HAP-1 (cell line): ENCODE data around the gene TAOK2.

Source experiments
- DNase-seq, 2 experiments: peaks; one replicate each; pipeline ENCODE4 v3.0.0-alpha.2; 2016 to 2020; ENCODE audit warnings: low spot score in 2 of 2
- H3K27me3 ChIP-seq: fragments of 250-450 bp; sonication (Bioruptor Pico); 2 replicates; pipeline ENCODE4 v1.5.1; 2020; ENCODE audit warnings: low read depth, mild to moderate bottlenecking, moderate library complexity
- H3K36me3 ChIP-seq: fragments of 250-450 bp; sonication (Bioruptor Pico); replicated peaks from 2 replicates; pipeline ENCODE4 v1.5.1; 2020; ENCODE audit warnings: mild to moderate bottlenecking
- H3K4me1 ChIP-seq: fragments of 250-450 bp; sonication (Bioruptor Pico); 2 replicates; pipeline ENCODE4 v1.5.1; 2020; ENCODE audit warnings: mild to moderate bottlenecking
- H3K4me3 ChIP-seq: fragments of 250-450 bp; sonication (Bioruptor Pico); 2 replicates; pipeline ENCODE4 v1.5.1; 2020; ENCODE audit warnings: mild to moderate bottlenecking, moderate library complexity
- H3K9me3 ChIP-seq: fragments of 250-450 bp; sonication (Bioruptor Pico); 2 replicates; pipeline ENCODE4 v1.5.1; 2020; ENCODE audit warnings: mild to moderate bottlenecking, moderate library complexity
- in situ Hi-C: fragments of 300-500 bp; cut with MboI; formaldehyde crosslinking; loops from 3 replicates; pipeline ENCODE4 v1.14.3; 2020; ENCODE audit warnings: low sequenced_read_pairs, inconsistent platforms, mixed read lengths

TAOK2 gene

DNA sequence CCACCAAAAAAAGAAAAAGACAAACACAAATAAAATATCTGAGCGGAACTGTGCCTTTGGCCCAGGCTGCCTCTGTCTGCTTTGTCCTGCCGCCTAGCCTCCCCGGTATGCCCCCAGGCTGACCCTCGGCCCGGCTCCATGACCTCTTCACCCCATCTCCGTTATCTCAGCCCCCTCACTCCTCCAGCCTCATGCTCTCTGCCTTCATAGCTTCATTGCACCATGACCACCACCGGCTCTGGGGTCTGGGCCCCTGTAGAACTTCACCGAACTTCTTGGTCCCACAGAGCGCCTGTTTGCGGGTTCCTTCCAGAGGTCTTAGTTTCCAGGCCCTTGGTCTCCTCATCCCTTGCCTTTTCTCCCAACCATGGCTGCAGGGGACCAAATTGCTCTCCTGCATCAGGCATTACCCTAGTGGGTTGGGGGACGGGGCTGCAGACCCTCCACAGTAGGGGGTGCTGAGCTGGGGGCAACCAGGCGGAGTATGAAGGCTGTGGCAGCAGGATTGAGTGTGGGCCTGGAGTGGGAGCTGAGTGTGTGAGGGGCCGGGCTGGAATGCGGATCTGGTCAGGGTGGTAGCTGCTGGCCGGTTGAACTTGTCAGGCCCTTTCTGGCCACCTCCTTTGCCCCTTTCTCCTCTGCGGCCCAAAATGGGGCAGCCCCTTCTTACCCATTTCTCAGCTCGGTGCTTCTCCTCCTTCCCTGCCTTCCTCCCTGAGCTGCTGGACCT lies 14.8 kb downstream of the TAOK2 start:
- no peak for DNase-seq
- no peaks in the 10 kb centered on the region for H3K27me3 ChIP-seq
- H3K9me3 ChIP-seq: no peaks in the 10 kb centered on the region
- in situ Hi-C loops: no loop called here
- no peak overlapping the region for H3K4me3 ChIP-seq
- H3K36me3 ChIP-seq: peaks cover 82% of the 10 kb centered on the region
- H3K4me1 ChIP-seq: no peaks in the 10 kb centered on the region

DNA sequence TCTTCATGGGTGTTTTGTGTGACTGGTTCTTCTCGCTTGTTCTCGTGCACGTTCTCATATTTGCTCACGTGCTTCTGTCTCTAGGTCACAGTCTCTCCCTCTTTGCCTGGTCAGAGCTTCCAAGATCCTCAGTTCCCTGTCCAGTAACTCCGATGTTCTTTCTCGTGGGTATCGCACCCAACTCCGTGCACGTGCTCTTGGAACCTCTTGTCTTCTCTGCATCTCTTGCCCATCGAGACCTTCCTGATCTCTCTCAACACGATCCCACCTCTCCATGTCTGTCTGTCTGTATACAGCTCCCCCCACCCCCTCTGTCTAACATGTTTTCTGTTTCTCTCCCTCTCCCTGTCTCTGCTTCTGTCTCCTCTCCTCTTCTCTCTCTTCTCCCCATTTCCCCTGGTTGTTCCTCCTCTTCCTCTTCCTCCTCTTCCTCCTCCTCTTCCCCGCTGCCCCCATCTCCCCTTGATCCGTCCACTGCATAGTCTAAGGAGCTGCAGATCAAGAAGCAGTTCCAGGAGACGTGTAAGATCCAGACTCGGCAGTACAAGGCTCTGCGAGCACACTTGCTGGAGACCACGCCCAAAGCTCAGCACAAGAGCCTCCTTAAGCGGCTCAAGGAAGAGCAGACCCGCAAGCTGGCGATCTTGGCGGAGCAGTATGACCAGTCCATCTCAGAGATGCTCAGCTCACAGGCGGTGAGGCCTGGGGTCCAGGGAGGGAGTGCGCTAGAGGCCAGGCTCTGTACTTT lies 15.6 kb downstream of the TAOK2 start:
- H3K36me3 ChIP-seq: peaks cover 80% of the 10 kb centered on the region
- H3K9me3 ChIP-seq: no peaks in the 10 kb centered on the region
- no peaks in the 10 kb centered on the region for H3K27me3 ChIP-seq
- H3K4me1 ChIP-seq: no peaks in the 10 kb centered on the region; the same call in 1 of the 2 replicates
- no peak overlapping the region for H3K4me3 ChIP-seq
- in situ Hi-C loops: no loop called here
- DNase-seq: no peak

DNA sequence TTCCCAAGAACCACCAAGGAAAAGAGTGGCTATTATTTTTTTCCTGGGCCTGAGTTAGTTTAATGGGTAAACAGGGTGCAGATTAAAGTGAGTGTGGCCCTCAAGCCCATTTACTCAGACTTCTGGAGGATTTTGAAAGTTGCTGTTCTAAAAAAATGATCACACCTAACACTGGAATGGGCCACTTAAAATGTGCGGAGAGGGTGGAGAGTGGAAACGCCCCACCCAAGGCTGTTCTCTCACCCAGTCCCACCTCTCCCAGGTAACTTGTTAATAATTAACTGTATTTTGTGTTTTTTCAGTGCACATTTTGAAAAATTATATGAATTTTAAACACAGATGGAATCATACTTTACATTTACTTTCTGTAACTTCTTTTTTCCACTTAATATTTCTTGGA lies 16.4 kb downstream of the TAOK2 start:
- in situ Hi-C loops: no loop called here
- Histone ChIP-seq H3K27me3 (no peaks in the 10 kb centered on the region), H3K36me3 (peaks cover 78% of the 10 kb centered on the region), H3K9me3 (no peaks in the 10 kb centered on the region), H3K4me3 (no peak overlapping the region), H3K4me1 (peaks cover 6% of the 10 kb centered on the region)
- no peak for DNase-seq

DNA sequence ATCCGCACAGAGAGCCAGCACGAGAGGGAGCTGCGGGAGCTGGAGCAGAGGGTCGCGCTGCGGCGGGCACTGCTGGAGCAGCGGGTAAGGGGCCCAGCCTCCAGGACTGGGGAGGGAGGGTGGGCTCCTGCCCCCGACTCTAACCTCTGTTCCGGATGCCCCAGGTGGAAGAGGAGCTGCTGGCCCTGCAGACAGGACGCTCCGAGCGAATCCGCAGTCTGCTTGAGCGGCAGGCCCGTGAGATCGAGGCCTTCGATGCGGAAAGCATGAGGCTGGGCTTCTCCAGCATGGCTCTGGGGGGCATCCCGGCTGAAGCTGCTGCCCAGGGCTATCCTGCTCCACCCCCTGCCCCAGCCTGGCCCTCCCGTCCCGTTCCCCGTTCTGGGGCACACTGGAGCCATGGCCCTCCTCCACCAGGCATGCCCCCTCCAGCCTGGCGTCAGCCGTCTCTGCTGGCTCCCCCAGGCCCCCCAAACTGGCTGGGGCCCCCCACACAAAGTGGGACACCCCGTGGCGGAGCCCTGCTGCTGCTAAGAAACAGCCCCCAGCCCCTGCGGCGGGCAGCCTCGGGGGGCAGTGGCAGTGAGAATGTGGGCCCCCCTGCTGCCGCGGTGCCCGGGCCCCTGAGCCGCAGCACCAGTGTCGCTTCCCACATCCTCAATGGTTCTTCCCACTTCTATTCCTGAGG lies 17.4 kb downstream of the TAOK2 start:
- no peaks in the 10 kb centered on the region for H3K27me3 ChIP-seq
- no peak for DNase-seq
- H3K4me1 ChIP-seq: peaks cover 8% of the 10 kb centered on the region
- in situ Hi-C loops: no loop called here
- H3K9me3 ChIP-seq: no peaks in the 10 kb centered on the region
- peaks cover 68% of the 10 kb centered on the region for H3K36me3 ChIP-seq
- no peak overlapping the region for H3K4me3 ChIP-seq

DNA sequence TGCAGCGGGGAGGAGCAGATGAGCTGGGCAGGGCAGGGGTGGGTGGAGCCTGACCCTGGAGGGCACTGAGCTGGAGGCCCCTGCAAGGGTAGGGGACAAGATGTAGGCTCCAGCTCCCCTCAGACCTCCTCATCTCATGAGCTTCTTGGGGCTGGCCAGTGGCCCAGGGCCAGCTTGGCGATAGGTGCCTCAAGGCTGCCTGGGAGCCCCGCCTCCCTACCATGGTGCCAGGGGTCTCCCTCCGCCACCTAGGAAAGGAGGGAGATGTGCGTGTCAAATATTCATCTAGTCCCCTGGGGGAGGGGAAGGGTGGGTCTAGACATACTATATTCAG lies 17.9 kb downstream of the TAOK2 start:
- in situ Hi-C loops: no loop called here
- Histone ChIP-seq H3K4me1 (peaks cover 8% of the 10 kb centered on the region), H3K27me3 (no peaks in the 10 kb centered on the region), H3K9me3 (no peaks in the 10 kb centered on the region), H3K36me3 (peaks cover 67% of the 10 kb centered on the region), H3K4me3 (no peak overlapping the region)
- DNase-seq: no peak

DNA sequence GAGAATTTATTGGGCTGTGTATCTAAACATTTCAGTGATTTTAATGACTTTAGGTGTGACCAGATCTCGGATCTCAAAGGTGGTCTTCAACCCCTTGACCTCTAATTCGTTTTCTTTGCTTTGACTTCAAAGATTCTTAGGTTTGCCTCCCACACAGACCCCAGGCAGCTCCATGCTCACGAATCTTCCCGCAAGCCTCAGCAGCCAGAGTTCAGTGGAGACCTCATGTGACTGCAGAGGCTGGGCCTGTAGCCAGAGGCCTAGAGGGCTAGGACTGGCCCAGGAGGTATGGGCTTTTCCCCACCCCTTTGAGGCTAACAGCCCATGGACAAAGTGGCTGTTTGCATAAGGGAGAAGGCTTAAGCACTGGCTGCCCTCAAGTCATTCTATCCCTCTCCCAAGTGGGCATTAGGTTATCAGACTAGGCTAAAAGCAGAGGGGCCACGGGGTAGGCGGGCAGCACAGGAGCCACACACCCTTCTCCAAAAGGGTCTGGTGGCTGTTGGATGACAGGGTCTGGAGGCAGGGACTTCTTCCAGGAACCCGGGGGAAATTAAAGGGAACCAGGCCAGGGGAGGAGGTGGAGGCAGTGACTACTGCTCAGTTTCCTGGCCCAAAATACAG lies 18.8 kb downstream of the TAOK2 start:
- H3K36me3 ChIP-seq: peaks cover 59% of the 10 kb centered on the region

DNA sequence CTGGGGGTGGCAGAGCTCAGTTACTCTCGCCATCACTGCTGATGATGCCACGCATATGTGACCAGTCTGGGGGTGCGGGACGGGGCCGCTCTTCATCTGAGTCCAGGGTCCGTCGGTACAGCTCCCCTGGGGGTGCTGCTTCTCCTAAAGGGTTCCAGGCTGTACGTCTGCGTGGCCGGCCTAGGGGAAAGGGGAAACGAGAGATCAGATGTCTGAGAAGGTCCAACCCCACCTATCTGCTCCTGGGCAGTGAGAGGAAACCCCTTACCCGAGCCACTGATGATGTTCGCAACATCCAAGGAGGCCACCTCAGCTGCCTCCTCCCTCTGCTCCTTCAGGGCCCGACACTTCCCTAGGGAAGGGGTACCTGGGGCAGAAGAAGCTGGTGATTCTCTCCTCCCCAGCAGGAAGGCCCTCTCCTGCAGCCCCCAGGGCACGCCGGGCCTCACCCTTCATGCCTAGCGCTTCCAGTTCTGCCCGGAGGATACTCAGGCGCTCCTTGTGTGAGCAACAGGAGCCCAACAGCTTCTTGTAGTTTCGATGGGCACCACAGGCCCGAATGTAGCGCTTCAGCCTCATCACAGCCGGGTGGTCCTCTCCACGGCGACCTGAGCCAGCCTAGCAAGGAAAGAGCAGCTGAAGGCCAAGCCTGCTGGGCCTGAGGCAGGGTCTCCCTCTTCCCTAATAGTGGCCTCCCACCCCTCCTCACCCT lies 19.7 kb downstream of the TAOK2 start:
- Histone ChIP-seq H3K4me3 (no peak overlapping the region), H3K36me3 (peaks cover 52% of the 10 kb centered on the region), H3K27me3 (no peaks in the 10 kb centered on the region), H3K4me1 (peaks cover 13% of the 10 kb centered on the region), H3K9me3 (no peaks in the 10 kb centered on the region)
- no peak for DNase-seq
- in situ Hi-C loops: no loop called here

More for the DNA sequence above, 18.8 kb downstream of the TAOK2 start:
- in situ Hi-C loops: no loop called here
- H3K9me3 ChIP-seq: no peaks in the 10 kb centered on the region
- peaks cover 13% of the 10 kb centered on the region for H3K4me1 ChIP-seq
- no peak overlapping the region for H3K4me3 ChIP-seq
- H3K27me3 ChIP-seq: no peaks in the 10 kb centered on the region
- DNase-seq: no peak

DNA sequence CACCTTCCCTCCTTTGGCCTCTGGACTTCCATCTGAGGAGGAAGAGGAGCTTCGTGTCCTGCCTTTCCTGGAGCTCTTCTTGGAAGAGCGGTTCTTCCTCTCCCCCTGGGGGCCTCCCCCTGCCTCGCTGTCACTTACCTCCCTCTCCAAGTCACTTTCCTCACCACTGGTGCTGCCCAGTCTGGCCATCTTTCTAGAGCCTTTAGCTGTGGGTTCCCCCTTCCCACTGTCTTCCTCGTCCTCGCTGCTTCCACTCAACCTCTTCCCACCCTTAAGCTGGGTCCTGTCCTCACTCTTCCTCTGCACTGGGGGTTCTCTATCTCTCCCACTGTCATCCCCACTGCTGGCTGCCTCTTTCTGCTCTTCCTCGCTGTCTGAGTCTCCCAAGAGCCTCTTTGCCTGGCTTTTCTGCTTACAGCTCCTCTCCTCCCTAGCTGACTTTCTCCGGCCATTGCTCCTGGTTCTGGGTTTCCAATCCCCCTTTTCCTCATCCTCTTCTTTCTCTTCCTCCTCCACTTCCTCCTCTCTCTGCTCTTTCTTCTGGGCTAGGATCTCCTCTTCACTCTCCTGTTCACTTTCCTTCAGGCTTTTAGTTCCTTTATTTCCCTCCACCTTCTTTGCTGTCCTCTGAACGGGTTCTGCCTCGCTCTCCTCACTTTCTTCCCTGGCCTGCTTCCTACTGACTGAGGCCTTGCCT lies 20.4 kb downstream of the TAOK2 start:
- no peak for DNase-seq
- Histone ChIP-seq H3K4me3 (no peak overlapping the region), H3K36me3 (peaks cover 48% of the 10 kb centered on the region)

DNA sequence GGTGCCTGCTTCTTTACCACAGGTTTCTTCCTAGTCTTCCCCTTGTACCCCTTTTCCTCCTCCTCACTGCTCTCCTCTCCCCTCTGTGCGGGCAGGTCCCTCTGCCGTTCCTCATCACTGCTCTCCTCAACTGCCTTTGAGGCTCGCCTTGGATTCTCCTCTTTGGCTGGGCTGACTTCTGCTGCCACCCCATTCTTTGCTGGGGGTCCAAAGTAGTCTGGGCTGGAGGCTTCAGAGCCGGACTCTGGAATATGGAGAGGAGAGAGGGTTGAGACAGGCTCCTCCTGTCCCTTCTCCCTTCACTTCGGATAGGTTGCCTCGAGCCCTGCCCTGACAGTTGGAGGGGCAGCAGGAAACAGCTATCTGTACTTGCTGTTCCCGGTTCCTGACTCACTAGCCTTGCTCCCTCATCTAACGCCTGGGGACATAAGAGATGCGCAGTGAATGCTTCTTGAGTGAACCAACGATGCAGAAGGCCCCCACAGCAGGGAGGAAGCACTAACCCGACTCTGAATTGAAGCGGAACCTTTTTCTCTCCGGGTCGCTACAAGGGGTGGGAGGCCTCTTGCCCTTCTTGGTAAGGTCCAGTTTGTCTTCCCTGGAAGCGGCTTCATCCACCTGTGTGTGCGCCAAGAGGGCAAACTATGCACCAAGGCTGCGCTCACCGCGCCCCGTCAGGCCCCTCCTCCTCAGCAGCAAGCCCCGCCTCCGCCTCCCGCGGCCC lies 21.1 kb downstream of the TAOK2 start:
- peaks cover 13% of the 10 kb centered on the region for H3K4me1 ChIP-seq
- peaks cover 48% of the 10 kb centered on the region for H3K36me3 ChIP-seq
- peak; percentile 45 to 81 for DNase-seq
- no peaks in the 10 kb centered on the region for H3K9me3 ChIP-seq
- in situ Hi-C loops: no loop called here
- peak overlapping the region; percentile 92 for H3K4me3 ChIP-seq
- H3K27me3 ChIP-seq: no peaks in the 10 kb centered on the region

More for the DNA sequence above, 20.4 kb downstream of the TAOK2 start:
- in situ Hi-C loops: no loop called here
- H3K27me3 ChIP-seq: no peaks in the 10 kb centered on the region
- no peaks in the 10 kb centered on the region for H3K9me3 ChIP-seq
- peaks cover 13% of the 10 kb centered on the region for H3K4me1 ChIP-seq

DNA sequence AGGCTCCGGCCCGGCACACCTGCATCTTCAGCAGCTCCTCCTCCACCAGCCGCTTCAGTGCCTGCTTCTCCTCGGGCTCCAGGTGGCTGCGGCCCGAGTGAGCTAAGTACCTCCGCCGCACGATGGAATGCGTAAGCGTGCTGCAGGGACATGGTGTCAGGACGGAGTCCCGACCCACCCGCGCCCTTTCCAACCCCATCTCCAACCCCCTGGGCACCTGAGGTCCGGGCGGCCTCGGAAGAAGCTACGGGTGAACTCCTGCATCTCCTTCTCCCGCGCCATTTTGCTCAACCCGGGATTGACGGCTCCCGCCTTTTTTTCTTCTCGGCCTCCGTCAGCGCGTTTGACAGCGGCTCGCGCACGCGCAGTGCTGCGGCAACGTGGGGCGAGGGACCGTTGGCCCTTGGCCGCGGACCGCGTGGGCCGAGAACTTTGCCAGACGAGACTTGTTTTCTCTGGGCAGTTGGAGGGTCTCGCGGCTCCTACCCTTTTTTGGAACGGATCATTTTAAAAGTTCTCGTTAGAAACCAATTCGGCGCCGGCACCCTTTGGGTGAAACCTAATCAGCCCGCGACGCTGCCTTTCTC lies 21.7 kb downstream of the TAOK2 start, which contains the start of gene HIRIP3:
HIRIP3 (minus strand) TSS at position 294 of the 587 bp plus-strand sequence; CDS start at position 282, 12 bp downstream.
- Histone ChIP-seq H3K4me1 (peaks cover 13% of the 10 kb centered on the region), H3K27me3 (no peaks in the 10 kb centered on the region), H3K36me3 (peaks cover 45% of the 10 kb centered on the region), H3K4me3 (peak within 1 kb of the TSS; percentile 92), H3K9me3 (no peaks in the 10 kb centered on the region)
- in situ Hi-C loops: no loop called here
- DNase-seq: peak; percentile 82 to 90

DNA sequence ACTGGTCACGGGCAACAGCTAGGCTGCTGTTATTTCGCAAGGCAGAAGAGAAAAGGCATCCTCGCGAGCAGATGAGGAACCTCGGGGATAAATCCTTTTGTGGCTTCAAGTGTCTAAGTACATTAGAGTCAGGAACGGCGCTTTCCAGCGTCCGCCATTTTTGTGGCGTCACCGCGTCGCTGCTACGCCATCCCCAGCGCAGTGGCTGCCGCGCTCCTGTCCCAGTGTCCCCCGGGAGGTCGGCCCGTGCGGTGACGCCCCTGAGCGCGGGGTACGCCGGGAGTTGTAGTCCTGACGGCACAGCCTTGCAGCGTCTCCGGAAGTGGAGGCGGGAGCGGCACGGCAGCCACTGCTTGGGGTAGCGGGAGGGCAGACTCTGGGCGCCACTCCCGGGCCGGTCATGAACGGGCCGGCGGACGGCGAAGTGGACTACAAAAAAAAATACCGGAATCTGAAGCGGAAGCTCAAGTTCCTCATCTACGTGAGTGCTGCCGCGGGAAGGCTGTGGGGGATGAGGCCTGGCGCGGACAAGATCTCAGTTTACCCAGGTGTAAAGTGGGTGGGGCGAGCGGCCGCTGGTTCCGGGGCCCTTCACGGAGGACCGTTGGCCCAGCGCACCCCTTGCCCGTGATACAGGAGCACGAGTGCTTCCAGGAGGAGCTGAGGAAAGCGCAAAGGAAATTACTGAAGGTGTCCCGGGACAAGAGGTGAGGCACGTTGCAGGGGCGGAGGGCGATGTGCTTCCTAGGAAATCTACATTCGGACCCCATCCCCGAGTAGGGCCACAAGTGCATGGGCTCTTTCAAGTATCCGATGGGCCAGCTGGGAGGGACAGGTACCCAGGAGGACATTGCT lies 22.5 kb downstream of the TAOK2 start, which contains the start of gene INO80E:
INO80E (plus strand) TSS at position 331 of the 855 bp plus-strand sequence; CDS start at position 401, 70 bp downstream.
- Histone ChIP-seq H3K27me3 (no peaks in the 10 kb centered on the region), H3K4me1 (peaks cover 13% of the 10 kb centered on the region), H3K9me3 (no peaks in the 10 kb centered on the region), H3K4me3 (peak within 1 kb of the TSS; percentile 92), H3K36me3 (peaks cover 48% of the 10 kb centered on the region)
- in situ Hi-C loops: no loop called here
- peak; percentile 95 to 99 for DNase-seq
